Neural cell (in vitro differentiated cells): Measurements from ENCODE around the gene EMILIN3.

Experiments
- EP300 ChIP-seq: fragments of 450-650 bp; conservative IDR thresholded peaks from 2 replicates; pipeline ENCODE4 v1.6.1; 2014; ENCODE audit warnings: antibody characterized with exemption, mild to moderate bottlenecking, moderate library complexity; ENCODE audit not compliant: poor library complexity, severe bottlenecking
- POLR2AphosphoS5 ChIP-seq: IDR thresholded peaks from 2 replicates; pipeline ENCODE4 v1.6.1; 2012

DNA sequence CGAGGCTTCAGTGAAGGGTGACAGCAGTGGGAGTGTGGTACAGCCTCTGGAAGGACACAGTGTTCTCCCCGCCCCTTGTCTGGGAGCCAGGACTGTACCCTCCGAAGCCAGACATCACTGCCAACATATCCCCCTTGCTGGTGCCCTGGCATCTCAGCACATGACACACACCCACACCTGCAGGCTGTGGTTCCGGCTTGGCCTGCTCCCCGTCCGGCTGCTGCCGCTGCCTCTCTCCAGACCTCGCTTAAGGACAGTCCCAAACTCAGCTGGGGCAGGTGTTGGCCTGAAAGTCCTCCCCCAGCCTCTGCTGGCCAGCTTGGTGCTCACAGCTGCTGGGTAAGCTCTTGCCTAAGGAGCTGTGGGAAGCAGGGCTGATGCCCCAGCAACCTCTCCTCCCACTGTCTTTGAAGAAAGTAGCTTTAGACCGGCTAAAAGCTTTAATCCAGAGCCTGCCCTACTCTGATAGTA lies 7.0 kb downstream of the EMILIN3 start:
- TF ChIP-seq POLR2AphosphoS5 (no peak), EP300 (no peak)
